Adrenal gland (tissue), 5 donors: ENCODE data around the gene GLIPR2.
A peak's percentile ranks its signal among the peaks of the same experiment; 100 is the strongest.

Experiments
- POLR2A ChIP-seq, 2 donors: fragments of 450-650 bp; IDR thresholded peaks; one replicate each; pipeline ENCODE4 v1.6.1; 2017; ENCODE audit warnings: antibody characterized with exemption in 2 of 2, mild to moderate bottlenecking in 2 of 2, moderate library complexity in 1 of 2
- TF ChIP-seq, protein P1 (sequence below), 6 experiments: fragments of 450-650 bp in 4 of 6; fragments of 200-600 bp in 2 of 6; sonication (generic) in 1 of 6; IDR thresholded peaks; 1 replicate in 5 of 6; 2 replicates in 1 of 6; pipeline versions ENCODE4 v1.5.1 to v1.8.0; 2016 to 2021; ENCODE audit warnings: antibody characterized with exemption in 6 of 6, mild to moderate bottlenecking in 2 of 6, moderate library complexity in 1 of 6
- donor health status: DM: no; HTN: no; CAD: no.

DNA sequence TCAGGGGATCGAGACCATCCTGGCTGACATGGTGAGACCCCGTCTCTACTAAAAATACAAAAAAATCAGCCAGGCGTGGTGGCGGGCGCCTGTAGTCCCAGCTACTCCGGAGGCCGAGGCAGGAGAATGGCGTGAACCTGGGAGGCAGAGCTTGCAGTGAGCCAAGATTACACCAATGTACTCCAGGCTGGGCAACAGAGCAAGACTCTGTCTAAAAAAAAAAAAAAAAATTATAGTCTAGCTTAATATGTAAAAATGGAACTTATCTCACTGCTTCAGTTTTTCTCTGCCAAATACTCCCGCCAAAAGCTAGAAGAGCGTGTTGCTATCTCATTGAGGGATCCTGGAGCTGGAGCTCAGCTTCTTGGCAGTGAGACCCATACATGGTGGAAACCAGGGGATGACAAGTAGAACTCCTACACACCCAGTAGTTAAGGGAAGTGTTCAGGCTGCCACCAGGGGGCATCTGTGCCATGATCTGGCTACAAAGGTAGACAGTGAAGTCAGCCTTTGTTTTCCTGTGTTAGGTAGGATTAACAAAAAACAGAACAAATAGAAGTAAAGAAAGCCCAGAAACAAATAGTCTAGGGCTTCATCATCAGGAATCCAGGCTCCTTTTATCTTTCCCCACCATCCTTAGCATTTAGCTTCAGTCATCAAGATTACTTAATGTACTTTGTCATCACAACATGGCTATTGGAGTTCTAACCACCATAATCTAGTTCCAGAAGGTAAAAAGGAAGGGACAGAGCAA is 33.6 kb upstream of the GLIPR2 start:
- TF ChIP-seq, protein P1, sequence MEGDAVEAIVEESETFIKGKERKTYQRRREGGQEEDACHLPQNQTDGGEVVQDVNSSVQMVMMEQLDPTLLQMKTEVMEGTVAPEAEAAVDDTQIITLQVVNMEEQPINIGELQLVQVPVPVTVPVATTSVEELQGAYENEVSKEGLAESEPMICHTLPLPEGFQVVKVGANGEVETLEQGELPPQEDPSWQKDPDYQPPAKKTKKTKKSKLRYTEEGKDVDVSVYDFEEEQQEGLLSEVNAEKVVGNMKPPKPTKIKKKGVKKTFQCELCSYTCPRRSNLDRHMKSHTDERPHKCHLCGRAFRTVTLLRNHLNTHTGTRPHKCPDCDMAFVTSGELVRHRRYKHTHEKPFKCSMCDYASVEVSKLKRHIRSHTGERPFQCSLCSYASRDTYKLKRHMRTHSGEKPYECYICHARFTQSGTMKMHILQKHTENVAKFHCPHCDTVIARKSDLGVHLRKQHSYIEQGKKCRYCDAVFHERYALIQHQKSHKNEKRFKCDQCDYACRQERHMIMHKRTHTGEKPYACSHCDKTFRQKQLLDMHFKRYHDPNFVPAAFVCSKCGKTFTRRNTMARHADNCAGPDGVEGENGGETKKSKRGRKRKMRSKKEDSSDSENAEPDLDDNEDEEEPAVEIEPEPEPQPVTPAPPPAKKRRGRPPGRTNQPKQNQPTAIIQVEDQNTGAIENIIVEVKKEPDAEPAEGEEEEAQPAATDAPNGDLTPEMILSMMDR (IDR thresholded peaks at IDR 0.05): peak; percentile 69 to 88 (median 77)
- no peak for TF ChIP-seq POLR2A (IDR thresholded peaks at IDR 0.05)
